H9 (cell line): ENCODE results near the gene TGFBI. TPM values are rescaled to one million over a fixed set of nuclear protein-coding genes. Genes with fewer than 3 reads are reported as not detected.

ENCODE experiments used
- DNase-seq: peaks from one replicate; pipeline ENCODE4 v3.0.0-alpha.2; 2017
- H2AFZ ChIP-seq: one replicate; pipeline ENCODE4 v1.6.1; 2013; ENCODE audit warnings: mild to moderate bottlenecking, low read length, control low read depth, moderate library complexity
- H2AK5ac ChIP-seq: 2 replicates; pipeline ENCODE4 v1.6.1; 2013; ENCODE audit warnings: low read length, control low read depth, mixed read lengths; ENCODE audit not compliant: insufficient read length
- H2BK120ac ChIP-seq: one replicate; pipeline ENCODE4 v1.6.1; 2013; ENCODE audit warnings: low read depth, mild to moderate bottlenecking, low read length, control low read depth, inconsistent platforms; ENCODE audit not compliant: poor library complexity, severe bottlenecking
- H2BK12ac ChIP-seq: 2 replicates; pipeline ENCODE4 v1.6.1; 2013; ENCODE audit warnings: low read length, control low read depth, mixed read lengths, low read depth; ENCODE audit not compliant: insufficient read length
- H2BK15ac ChIP-seq: 2 replicates; pipeline ENCODE4 v1.6.1; 2013; ENCODE audit warnings: low read depth, low read length, control low read depth
- H2BK20ac ChIP-seq: one replicate; pipeline ENCODE4 v1.6.1; 2013; ENCODE audit warnings: low read depth, mild to moderate bottlenecking, low read length, control low read depth, inconsistent platforms; ENCODE audit not compliant: poor library complexity, severe bottlenecking
- H2BK5ac ChIP-seq: 2 replicates; pipeline ENCODE4 v1.6.1; 2013; ENCODE audit warnings: low read length, control low read depth, mixed read lengths; ENCODE audit not compliant: insufficient read length
- H3K14ac ChIP-seq: 2 replicates; pipeline ENCODE4 v1.6.1; 2013; ENCODE audit warnings: low read length, control low read depth; ENCODE audit not compliant: insufficient read depth
- H3K18ac ChIP-seq: 2 replicates; pipeline ENCODE4 v1.6.1; 2013; ENCODE audit warnings: low read depth, mild to moderate bottlenecking, mixed read lengths, low read length, control low read depth; ENCODE audit not compliant: insufficient read length
- H3K23ac ChIP-seq: 2 replicates; pipeline ENCODE4 v1.6.1; 2013; ENCODE audit warnings: low read length, control low read depth, mixed read lengths, low read depth; ENCODE audit not compliant: insufficient read length
- H3K23me2 ChIP-seq: 2 replicates; pipeline ENCODE4 v1.6.1; 2013; ENCODE audit warnings: low read depth, mild to moderate bottlenecking, mixed read lengths, low read length, control low read depth; ENCODE audit not compliant: insufficient read length, poor library complexity, severe bottlenecking
- H3K27ac ChIP-seq: 2 replicates; pipeline ENCODE4 v1.5.1; 2013; ENCODE audit warnings: low read length, control low read depth, mixed read lengths, low read depth; ENCODE audit not compliant: insufficient read length
- H3K27me3 ChIP-seq: 2 replicates; pipeline ENCODE4 v1.6.1; 2013; ENCODE audit warnings: low read length, control low read depth, inconsistent platforms; ENCODE audit not compliant: insufficient read depth
- H3K4ac ChIP-seq: 2 replicates; pipeline ENCODE4 v1.6.1; 2013; ENCODE audit warnings: low read depth, mild to moderate bottlenecking, control low read depth, inconsistent platforms, low read length, moderate library complexity
- H3K4me1 ChIP-seq: 2 replicates; pipeline ENCODE4 v1.6.1; 2013; ENCODE audit warnings: low read length, control low read depth, inconsistent platforms; ENCODE audit not compliant: insufficient read depth
- H3K4me2 ChIP-seq: 2 replicates; pipeline ENCODE4 v1.6.1; 2013; ENCODE audit warnings: low read length, control low read depth, mixed read lengths; ENCODE audit not compliant: insufficient read length, insufficient read depth
- H3K56ac ChIP-seq: 2 replicates; pipeline ENCODE4 v1.6.1; 2013; ENCODE audit warnings: low read depth, mild to moderate bottlenecking, mixed read lengths, low read length, control low read depth; ENCODE audit not compliant: insufficient read length
- H3K79me1 ChIP-seq: 2 replicates; pipeline ENCODE4 v1.6.1; 2013; ENCODE audit warnings: low read depth, mild to moderate bottlenecking, moderate library complexity, low read length, control low read depth, inconsistent platforms; ENCODE audit not compliant: insufficient read depth, poor library complexity, severe bottlenecking
- H3K79me2 ChIP-seq: 2 replicates; pipeline ENCODE4 v1.6.1; 2013; ENCODE audit warnings: low read length, control low read depth, inconsistent platforms; ENCODE audit not compliant: insufficient read depth
- H3K9ac ChIP-seq: 2 replicates; pipeline ENCODE4 v1.6.1; 2013; ENCODE audit warnings: low read length, control low read depth, mixed read lengths; ENCODE audit not compliant: insufficient read length; ENCODE audit errors: extremely low read depth
- H3K9me3 ChIP-seq: one replicate; pipeline ENCODE4 v1.6.1; 2013; ENCODE audit warnings: low read depth, low read length, inconsistent platforms; ENCODE audit not compliant: control insufficient read depth
- H3T11ph ChIP-seq: one replicate; pipeline ENCODE4 v1.6.1; 2013; ENCODE audit warnings: mild to moderate bottlenecking, low read length, control low read depth, inconsistent platforms
- H4K20me1 ChIP-seq: one replicate; pipeline ENCODE4 v1.6.1; 2013; ENCODE audit not compliant: control insufficient read depth, insufficient read length, insufficient read depth
- H4K5ac ChIP-seq: 2 replicates; pipeline ENCODE4 v1.6.1; 2013; ENCODE audit warnings: low read depth, mild to moderate bottlenecking, mixed read lengths, low read length, control low read depth; ENCODE audit not compliant: insufficient read length
- H4K8ac ChIP-seq: replicated peaks from 2 replicates; pipeline ENCODE4 v1.6.1; 2013; ENCODE audit warnings: low read length, control low read depth, mixed read lengths, low read depth; ENCODE audit not compliant: insufficient read length
- H4K91ac ChIP-seq: 2 replicates; pipeline ENCODE4 v1.6.1; 2013; ENCODE audit warnings: low read depth, mild to moderate bottlenecking, moderate library complexity, mixed read lengths, low read length, control low read depth; ENCODE audit not compliant: insufficient read length
- H3K27ac Mint-ChIP-seq, 3 experiments: 2 replicates in 2 of 3; 3 replicates in 1 of 3; pipeline ENCODE4 v1.8.0; 2020 to 2021; ENCODE audit warnings: mixed read lengths in 3 of 3, mild to moderate bottlenecking in 1 of 3, moderate library complexity in 1 of 3
- H3K27me3 Mint-ChIP-seq: 2 replicates; pipeline ENCODE4 v1.8.0; 2021; ENCODE audit warnings: low read depth, mild to moderate bottlenecking, moderate library complexity, mixed read lengths
- H3K36me3 Mint-ChIP-seq, 3 experiments: 2 replicates in 2 of 3; 3 replicates in 1 of 3; pipeline ENCODE4 v1.8.0; 2020 to 2021; ENCODE audit warnings: low read depth in 3 of 3, mixed read lengths in 3 of 3; ENCODE audit not compliant: insufficient read depth in 1 of 3
- H3K4me1 Mint-ChIP-seq, 2 experiments: 2 replicates each; pipeline ENCODE4 v1.8.0; 2020; ENCODE audit warnings: mixed read lengths in 2 of 2
- H3K4me3 Mint-ChIP-seq, 2 experiments: 2 replicates in 1 of 2; 3 replicates in 1 of 2; pipeline ENCODE4 v1.8.0; 2020 to 2021; ENCODE audit warnings: mild to moderate bottlenecking in 2 of 2, mixed read lengths in 2 of 2, moderate library complexity in 1 of 2
- H3K9me3 Mint-ChIP-seq, 2 experiments: 2 replicates in 1 of 2; 3 replicates in 1 of 2; pipeline ENCODE4 v1.8.0; 2020; ENCODE audit warnings: mild to moderate bottlenecking in 2 of 2, mixed read lengths in 2 of 2, moderate library complexity in 1 of 2
- CTCF ChIP-seq: fragments of 200-600 bp; sonication (generic); conservative IDR thresholded peaks from 3 replicates; pipeline ENCODE4 v1.8.0; 2021; ENCODE audit warnings: antibody characterized with exemption, mild to moderate bottlenecking
- WGBS: extraction: QIAGEN DNeasy Blood & Tissue Kit; methylation state at CpG from one replicate; pipeline ENCODE4 v1.1.7; 2013; ENCODE audit warnings: missing lambda C conversion rate, low lambda C conversion rate, mixed read lengths; ENCODE audit not compliant: insufficient read length; ENCODE audit errors: extremely low coverage; 5-methylcytosine and 5-hydroxymethylcytosine counted together
- total RNA-seq: library from RNA; stranded (reverse); gene quantifications from 2 replicates; pipeline ENCODE4 v1.2.1, GENCODE V29; 2021

TGFBI gene
- total RNA-seq, 1 experiment from 2014 or later, result 4.7 TPM

DNA sequence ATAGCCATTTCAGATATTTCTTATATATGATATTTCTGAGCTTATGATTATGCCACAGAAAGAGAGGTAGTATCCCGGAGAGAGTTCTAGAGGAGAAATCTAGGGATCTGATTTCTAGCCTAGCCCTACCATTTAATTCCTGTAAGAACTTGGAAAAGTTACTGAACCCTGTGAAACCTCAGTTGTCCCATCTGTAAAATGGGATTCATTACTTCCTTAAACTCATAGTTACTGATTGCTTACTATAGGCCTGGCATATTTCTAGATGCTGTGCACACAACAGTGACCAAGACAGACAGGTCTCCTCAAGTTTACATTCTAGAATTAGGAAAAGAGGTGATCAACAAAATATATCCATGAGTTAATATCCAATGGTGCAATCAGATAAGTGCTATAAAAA is 73.1 kb downstream of the TGFBI start:
- H3T11ph ChIP-seq, result no peak overlapping the region
- no peak overlapping the region for H3K4me2 ChIP-seq
- Mint-ChIP-seq H3K9me3 (no peaks in the 10 kb centered on the region; a peak in 1 of 5 replicates), H3K27me3 (no peaks in the 10 kb centered on the region; the same call in none of the 2 replicates), H3K36me3 (no peaks in the 10 kb centered on the region), H3K27ac (no peak overlapping the region), H3K4me3 (no peak overlapping the region), H3K4me1 (peaks cover 24 to 34% of the 10 kb centered on the region in 2 experiments)
- no peaks in the 10 kb centered on the region for H3K9me3 ChIP-seq
- no peak overlapping the region for H3K4ac ChIP-seq
- H2BK5ac ChIP-seq, result no peak overlapping the region
- no peak overlapping the region for H3K14ac ChIP-seq
- H2AFZ ChIP-seq, result no peak overlapping the region
- H4K20me1 ChIP-seq, result no peaks in the 10 kb centered on the region
- H3K27me3 ChIP-seq, result no peaks in the 10 kb centered on the region
- no peaks in the 10 kb centered on the region for H3K79me1 ChIP-seq
- DNase-seq, result no peak
- H3K23me2 ChIP-seq, result no peaks in the 10 kb centered on the region
- H4K5ac ChIP-seq, result no peak overlapping the region
- H4K91ac ChIP-seq, result no peak overlapping the region
- no peak overlapping the region for H2AK5ac ChIP-seq
- H3K27ac ChIP-seq, result no peak overlapping the region
- H2BK12ac ChIP-seq, result no peak overlapping the region
- no peak overlapping the region for H2BK15ac ChIP-seq
- TF ChIP-seq CTCF, result no peak
- H2BK20ac ChIP-seq, result no peak overlapping the region
- WGBS, result no CpG with 5 or more reads among the region's 1 CpG
- no peak overlapping the region for H3K18ac ChIP-seq
- H3K23ac ChIP-seq, result no peak overlapping the region
- H3K79me2 ChIP-seq, result no peaks in the 10 kb centered on the region
- H3K56ac ChIP-seq, result no peak overlapping the region
- no peak overlapping the region for H3K9ac ChIP-seq
- no peak overlapping the region for H2BK120ac ChIP-seq
- peaks cover 2% of the 10 kb centered on the region for H3K4me1 ChIP-seq
- H4K8ac ChIP-seq, result no peak overlapping the region
